Measurements from ENCODE around the gene FARS2. TPM values are rescaled to one million over a fixed set of nuclear protein-coding genes. Genes with fewer than 3 reads are reported as not detected.

Gene FARS2
- total RNA-seq, 1 donor from 2014 or later, result 8.2 TPM

- no peaks in the 10 kb centered on the region for H3K36me3 ChIP-seq (ENCODE audit: control insufficient read depth, insufficient read depth, low read length)
- TF ChIP-seq, protein P1, sequence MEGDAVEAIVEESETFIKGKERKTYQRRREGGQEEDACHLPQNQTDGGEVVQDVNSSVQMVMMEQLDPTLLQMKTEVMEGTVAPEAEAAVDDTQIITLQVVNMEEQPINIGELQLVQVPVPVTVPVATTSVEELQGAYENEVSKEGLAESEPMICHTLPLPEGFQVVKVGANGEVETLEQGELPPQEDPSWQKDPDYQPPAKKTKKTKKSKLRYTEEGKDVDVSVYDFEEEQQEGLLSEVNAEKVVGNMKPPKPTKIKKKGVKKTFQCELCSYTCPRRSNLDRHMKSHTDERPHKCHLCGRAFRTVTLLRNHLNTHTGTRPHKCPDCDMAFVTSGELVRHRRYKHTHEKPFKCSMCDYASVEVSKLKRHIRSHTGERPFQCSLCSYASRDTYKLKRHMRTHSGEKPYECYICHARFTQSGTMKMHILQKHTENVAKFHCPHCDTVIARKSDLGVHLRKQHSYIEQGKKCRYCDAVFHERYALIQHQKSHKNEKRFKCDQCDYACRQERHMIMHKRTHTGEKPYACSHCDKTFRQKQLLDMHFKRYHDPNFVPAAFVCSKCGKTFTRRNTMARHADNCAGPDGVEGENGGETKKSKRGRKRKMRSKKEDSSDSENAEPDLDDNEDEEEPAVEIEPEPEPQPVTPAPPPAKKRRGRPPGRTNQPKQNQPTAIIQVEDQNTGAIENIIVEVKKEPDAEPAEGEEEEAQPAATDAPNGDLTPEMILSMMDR (IDR thresholded peaks at IDR 0.05; ENCODE audit: insufficient read depth, low read length, poor library complexity, severe bottlenecking), result no peak
- H3K27me3 ChIP-seq (ENCODE audit: control insufficient read depth, insufficient read depth, low read length), result no peaks in the 10 kb centered on the region
- no peak for DNase-seq (ENCODE audit: low read depth)
- H3K4me3 ChIP-seq (ENCODE audit: low read depth, low read length), result no peak overlapping the region
Observed at GRCh38 chr6:5443491-5443890, 182.2 kb downstream of the FARS2 start.

GRCh38 chr6:5446362-5447075 is 185.2 kb downstream of the FARS2 start:
- Histone ChIP-seq H3K36me3 (ENCODE audit: control insufficient read depth, insufficient read depth, low read length) (no peaks in the 10 kb centered on the region), H3K4me3 (ENCODE audit: low read depth, low read length) (no peak overlapping the region), H3K27me3 (ENCODE audit: control insufficient read depth, insufficient read depth, low read length) (no peaks in the 10 kb centered on the region)
- no peak for DNase-seq (ENCODE audit: low read depth)
- TF ChIP-seq, protein P1 (IDR thresholded peaks at IDR 0.05; ENCODE audit: insufficient read depth, low read length, poor library complexity, severe bottlenecking), result no peak

DNA sequence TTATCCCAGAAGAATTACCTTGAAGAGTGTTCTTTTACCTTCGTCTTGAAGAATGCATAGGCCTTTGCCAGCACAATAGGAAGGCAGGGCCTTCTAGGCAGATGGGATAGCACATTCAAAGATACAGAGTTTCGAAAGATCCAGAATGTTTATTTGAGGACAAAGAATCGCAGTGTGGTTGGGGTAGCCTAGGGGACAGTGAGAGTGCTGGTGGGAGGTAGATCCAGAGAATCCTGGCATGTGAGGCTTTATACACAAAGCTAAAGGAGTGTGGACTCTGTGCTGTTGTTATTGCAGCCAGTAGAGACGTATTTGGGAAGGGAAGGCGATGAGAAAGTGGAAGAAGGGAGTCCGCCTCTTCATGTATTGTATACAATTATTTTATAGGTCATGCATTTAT is 186.6 kb downstream of the FARS2 start:
- TF ChIP-seq, protein P1 (IDR thresholded peaks at IDR 0.05; ENCODE audit: insufficient read depth, low read length, poor library complexity, severe bottlenecking), result no peak
- no peak for DNase-seq (ENCODE audit: low read depth)
- no peaks in the 10 kb centered on the region for H3K27me3 ChIP-seq (ENCODE audit: control insufficient read depth, insufficient read depth, low read length)

DNA sequence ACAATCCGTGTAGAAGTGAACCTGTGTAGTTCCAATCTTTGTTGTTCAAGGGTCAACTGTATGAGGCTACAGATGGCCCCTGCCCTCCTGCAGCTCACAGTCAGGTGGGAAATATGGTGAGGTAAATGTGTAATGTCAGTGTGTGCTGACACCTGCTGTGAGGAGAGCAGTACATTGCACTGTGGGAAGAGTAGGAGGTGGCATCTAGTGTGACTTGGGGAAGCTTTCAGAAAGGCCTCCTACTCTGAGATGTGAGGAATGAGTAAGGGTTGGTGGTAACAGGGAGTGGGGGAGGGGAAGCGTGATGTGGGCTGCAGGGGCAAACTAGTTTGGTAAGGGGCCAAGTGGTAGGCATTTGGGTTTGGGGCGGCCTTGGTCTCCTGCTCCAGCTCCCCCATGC is 188.8 kb downstream of the FARS2 start:
- TF ChIP-seq, protein P1 (IDR thresholded peaks at IDR 0.05; ENCODE audit: insufficient read depth, low read length, poor library complexity, severe bottlenecking), result no peak

More for the DNA sequence above, 186.6 kb downstream of the FARS2 start:
- H3K36me3 ChIP-seq (ENCODE audit: control insufficient read depth, insufficient read depth, low read length), result no peaks in the 10 kb centered on the region
- no peak overlapping the region for H3K4me3 ChIP-seq (ENCODE audit: low read depth, low read length)

DNA sequence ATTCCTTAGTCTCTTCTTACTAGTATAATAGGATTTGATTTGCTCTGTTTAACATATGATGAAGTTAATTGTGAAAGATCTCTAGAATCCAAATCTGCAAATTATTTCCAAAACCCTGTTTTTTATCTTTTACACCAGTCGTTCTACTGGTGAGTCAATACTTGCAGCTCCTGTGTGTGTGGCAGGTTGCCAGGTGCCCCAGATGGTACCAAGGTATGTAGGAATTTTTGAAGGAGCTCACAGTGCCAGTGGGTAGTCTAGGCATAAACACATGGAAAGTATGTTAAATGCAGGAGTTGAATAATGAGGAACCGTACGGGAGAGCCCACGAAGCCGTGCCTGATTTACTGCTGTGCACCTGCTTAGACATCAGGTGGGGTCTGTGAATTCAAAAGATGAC is 192.2 kb downstream of the FARS2 start:
- no peaks in the 10 kb centered on the region for H3K27me3 ChIP-seq (ENCODE audit: control insufficient read depth, insufficient read depth, low read length)
- DNase-seq (ENCODE audit: low read depth), result no peak
- no peak overlapping the region for H3K4me3 ChIP-seq (ENCODE audit: low read depth, low read length)
- no peaks in the 10 kb centered on the region for H3K36me3 ChIP-seq (ENCODE audit: control insufficient read depth, insufficient read depth, low read length)
- TF ChIP-seq, protein P1 (IDR thresholded peaks at IDR 0.05; ENCODE audit: insufficient read depth, low read length, poor library complexity, severe bottlenecking), result no peak

More for the DNA sequence above, 188.8 kb downstream of the FARS2 start:
- Histone ChIP-seq H3K27me3 (ENCODE audit: control insufficient read depth, insufficient read depth, low read length) (no peaks in the 10 kb centered on the region), H3K4me3 (ENCODE audit: low read depth, low read length) (no peak overlapping the region), H3K36me3 (ENCODE audit: control insufficient read depth, insufficient read depth, low read length) (no peaks in the 10 kb centered on the region)
- DNase-seq (ENCODE audit: low read depth), result no peak

DNA sequence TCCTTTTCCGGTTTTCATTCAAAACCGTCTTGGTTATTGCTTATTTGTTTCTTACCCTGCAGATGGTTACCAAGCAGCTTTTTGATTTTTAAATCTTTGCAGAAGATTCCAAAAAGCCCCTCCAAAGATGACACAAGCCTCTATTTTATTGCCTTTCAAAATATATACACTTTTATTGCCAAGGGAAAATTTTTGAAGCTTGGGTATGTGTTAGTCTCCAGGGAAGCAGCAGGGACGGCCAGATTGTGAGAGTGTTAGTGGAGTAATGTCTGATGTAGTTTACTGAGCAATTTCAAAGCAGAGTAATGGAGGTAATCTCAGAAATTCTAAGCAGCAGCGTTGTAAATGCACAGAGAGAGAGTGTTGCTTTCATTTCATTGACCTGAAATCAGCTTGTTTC is 193.8 kb downstream of the FARS2 start:
- TF ChIP-seq, protein P1 (IDR thresholded peaks at IDR 0.05; ENCODE audit: insufficient read depth, low read length, poor library complexity, severe bottlenecking), result no peak
- Histone ChIP-seq H3K36me3 (ENCODE audit: control insufficient read depth, insufficient read depth, low read length) (no peaks in the 10 kb centered on the region), H3K27me3 (ENCODE audit: control insufficient read depth, insufficient read depth, low read length) (no peaks in the 10 kb centered on the region), H3K4me3 (ENCODE audit: low read depth, low read length) (no peak overlapping the region)
- DNase-seq (ENCODE audit: low read depth), result no peak

Data from kidney epithelial cell (primary cell).